Caco-2 (cell line): ENCODE data around the gene PANX3. TPM values are rescaled to one million over a fixed set of nuclear protein-coding genes. Genes with fewer than 3 reads are reported as not detected.
"Not testable (repeated sequence)": the region's sequence is repeated elsewhere in the genome, so short reads cannot be mapped to it uniquely, and the experiment has no call there.

Source experiments
- BruUV-seq: library from RNA; stranded (reverse); fragments of 400-500 nt; replicated peaks from 2 replicates; lab custom pipeline; 2021; lab: Mats Ljungman, UMichigan
- CTCF ChIA-PET: fragments of 300-600 bp; sonication (Branson Sonifier 250); formaldehyde crosslinking; loops from one replicate; lab custom pipeline; 2022; ENCODE audit warnings: antibody characterized with exemption; lab: Charles Lee
- POLR2A ChIA-PET: fragments of 300-600 bp; sonication (Branson Sonifier 250); formaldehyde crosslinking; loops from one replicate; lab custom pipeline; 2022; ENCODE audit warnings: antibody characterized with exemption; lab: Charles Lee
- DNase-seq, 2 experiments: peaks; one replicate each; pipeline versions ENCODE4 v3.0.0 to v3.0.0-alpha.2; 2020 to 2022
- H3K27me3 ChIP-seq: replicated peaks from 2 replicates; pipeline ENCODE4 v1.6.0; 2011; ENCODE audit warnings: low read length; ENCODE audit not compliant: control insufficient read depth, insufficient read depth
- H3K36me3 ChIP-seq: 2 replicates; pipeline ENCODE4 v1.5.1; 2011; ENCODE audit warnings: low read length; ENCODE audit not compliant: control insufficient read depth, insufficient read depth
- H3K4me1 ChIP-seq: fragments of 250-450 bp; sonication (Bioruptor Pico); 2 replicates; pipeline ENCODE4 v1.5.1; 2020; ENCODE audit warnings: mild to moderate bottlenecking
- H3K4me3 ChIP-seq: 2 replicates; pipeline ENCODE4 v1.5.1; 2011; ENCODE audit warnings: low read depth, mild to moderate bottlenecking, control low read depth, low read length
- H3K9me3 ChIP-seq: fragments of 250-450 bp; sonication (Bioruptor Pico); 2 replicates; pipeline ENCODE4 v1.5.1; 2020; ENCODE audit warnings: mild to moderate bottlenecking, moderate library complexity
- H3K27ac Mint-ChIP-seq: one replicate; pipeline ENCODE4 v1.8.0; 2022; ENCODE audit warnings: mixed read lengths; ENCODE audit not compliant: unreplicated experiment
- H3K27me3 Mint-ChIP-seq: one replicate; pipeline ENCODE4 v1.8.0; 2022; ENCODE audit warnings: mixed read lengths; ENCODE audit not compliant: insufficient read depth, unreplicated experiment
- H3K36me3 Mint-ChIP-seq: one replicate; pipeline ENCODE4 v1.8.0; 2022; ENCODE audit warnings: mild to moderate bottlenecking, mixed read lengths; ENCODE audit not compliant: insufficient read depth, unreplicated experiment
- H3K4me1 Mint-ChIP-seq: one replicate; pipeline ENCODE4 v1.8.0; 2022; ENCODE audit warnings: low read depth, mixed read lengths; ENCODE audit not compliant: unreplicated experiment
- H3K4me3 Mint-ChIP-seq: one replicate; pipeline ENCODE4 v1.8.0; 2022; ENCODE audit warnings: mild to moderate bottlenecking, moderate library complexity, mixed read lengths; ENCODE audit not compliant: unreplicated experiment
- H3K9me3 Mint-ChIP-seq: one replicate; pipeline ENCODE4 v1.8.0; 2022; ENCODE audit warnings: mixed read lengths; ENCODE audit not compliant: unreplicated experiment
- intact Hi-C: fragments of 100-400 bp; cut with micrococcal nuclease; formaldehyde crosslinking; loops from one replicate; pipeline ENCODE4 v1.10.0; 2022; ENCODE audit not compliant: unreplicated experiment
- total RNA-seq: library from RNA; stranded (reverse); gene quantifications from 2 replicates; pipeline ENCODE4 v1.2.3, GENCODE V29; 2022
- TF ChIP-seq, protein P1 (sequence below), 2 experiments: fragments of 200-600 bp in 1 of 2; IDR thresholded peaks; 1 replicate in 1 of 2; 2 replicates in 1 of 2; pipeline versions ENCODE4 v1.5.1 to v1.8.0; 2011 to 2022; ENCODE audit warnings: antibody characterized with exemption in 1 of 2, control low read depth in 1 of 2, inconsistent platforms in 1 of 2, low read depth in 1 of 2, low read length in 1 of 2, mild to moderate bottlenecking in 1 of 2, moderate library complexity in 1 of 2; ENCODE audit not compliant: insufficient read depth in 1 of 2, severe bottlenecking in 1 of 2, unreplicated experiment in 1 of 2

Gene PANX3
- total RNA-seq, 1 experiment from 2014 or later: not detected

DNA sequence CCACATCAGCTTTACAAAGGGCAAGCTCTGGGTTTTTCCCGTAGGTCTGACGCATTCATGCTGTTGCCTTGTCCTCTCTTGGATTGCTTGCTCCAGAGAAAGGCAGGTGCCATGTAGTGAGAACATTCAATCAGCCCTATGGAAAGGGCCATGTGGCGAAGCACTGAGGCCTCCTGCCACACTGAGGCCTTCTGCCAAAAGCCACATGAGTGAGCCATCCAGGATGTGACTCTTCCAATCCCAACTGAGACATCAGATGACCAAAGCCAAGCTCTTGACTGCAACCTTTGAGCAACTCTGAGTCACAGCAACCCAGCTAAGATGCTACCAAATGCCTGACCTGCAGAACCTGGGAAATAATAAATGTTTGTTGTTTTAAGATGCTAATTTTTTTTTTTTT, 9.0 kb upstream of the PANX3 start:
- H3K27me3 Mint-ChIP-seq: peaks cover 15% of the 10 kb centered on the region
- no peak overlapping the region for H3K27ac Mint-ChIP-seq
- peaks cover 7% of the 10 kb centered on the region for H3K4me1 Mint-ChIP-seq
- no peak overlapping the region for H3K4me3 ChIP-seq
- no peaks in the 10 kb centered on the region for H3K4me1 ChIP-seq
- H3K9me3 Mint-ChIP-seq: no peaks in the 10 kb centered on the region
- no peak for DNase-seq
- H3K9me3 ChIP-seq: peaks cover 2% of the 10 kb centered on the region; the same call in 1 of the 2 replicates
- H3K4me3 Mint-ChIP-seq: no peak overlapping the region
- ChIA-PET CTCF (no interaction called here), POLR2A (no interaction called here)
- H3K27me3 ChIP-seq: no peaks in the 10 kb centered on the region
- H3K36me3 Mint-ChIP-seq: no peaks in the 10 kb centered on the region
- intact Hi-C loops: no loop called here
- H3K36me3 ChIP-seq: no peaks in the 10 kb centered on the region
- TF ChIP-seq, protein P1, sequence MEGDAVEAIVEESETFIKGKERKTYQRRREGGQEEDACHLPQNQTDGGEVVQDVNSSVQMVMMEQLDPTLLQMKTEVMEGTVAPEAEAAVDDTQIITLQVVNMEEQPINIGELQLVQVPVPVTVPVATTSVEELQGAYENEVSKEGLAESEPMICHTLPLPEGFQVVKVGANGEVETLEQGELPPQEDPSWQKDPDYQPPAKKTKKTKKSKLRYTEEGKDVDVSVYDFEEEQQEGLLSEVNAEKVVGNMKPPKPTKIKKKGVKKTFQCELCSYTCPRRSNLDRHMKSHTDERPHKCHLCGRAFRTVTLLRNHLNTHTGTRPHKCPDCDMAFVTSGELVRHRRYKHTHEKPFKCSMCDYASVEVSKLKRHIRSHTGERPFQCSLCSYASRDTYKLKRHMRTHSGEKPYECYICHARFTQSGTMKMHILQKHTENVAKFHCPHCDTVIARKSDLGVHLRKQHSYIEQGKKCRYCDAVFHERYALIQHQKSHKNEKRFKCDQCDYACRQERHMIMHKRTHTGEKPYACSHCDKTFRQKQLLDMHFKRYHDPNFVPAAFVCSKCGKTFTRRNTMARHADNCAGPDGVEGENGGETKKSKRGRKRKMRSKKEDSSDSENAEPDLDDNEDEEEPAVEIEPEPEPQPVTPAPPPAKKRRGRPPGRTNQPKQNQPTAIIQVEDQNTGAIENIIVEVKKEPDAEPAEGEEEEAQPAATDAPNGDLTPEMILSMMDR (IDR thresholded peaks at IDR 0.05; ENCODE audit: insufficient read depth in 1 of 2, low read depth in 1 of 2, low read length in 1 of 2, severe bottlenecking in 1 of 2, unreplicated experiment in 1 of 2): no peak
- no TSS peak for BruUV-seq

DNA sequence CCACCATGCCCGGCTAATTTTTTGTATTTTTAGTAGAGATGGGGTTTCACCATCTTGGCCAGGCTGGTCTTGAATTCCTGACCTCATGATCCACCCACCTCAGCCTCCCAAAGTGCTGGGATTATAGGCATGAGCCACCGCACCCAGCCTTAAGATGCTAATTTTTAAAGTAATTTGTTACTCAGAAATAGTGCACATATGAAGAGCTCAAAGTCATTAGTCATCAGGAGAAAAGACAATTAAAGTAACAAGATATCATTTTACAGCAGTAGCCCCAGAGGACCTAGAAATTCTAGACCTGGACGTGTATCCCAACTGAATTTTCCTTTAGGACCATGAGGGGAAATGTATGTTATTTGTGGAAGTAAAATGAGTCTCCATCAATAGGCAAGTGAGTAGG, 8.5 kb upstream of the PANX3 start:
- DNase-seq, CTCF ChIA-PET, H3K36me3 Mint-ChIP-seq, BruUV-seq, H3K4me1 ChIP-seq, H3K4me3 ChIP-seq, H3K9me3 ChIP-seq, H3K4me3 Mint-ChIP-seq, POLR2A ChIA-PET, H3K27ac Mint-ChIP-seq, H3K9me3 Mint-ChIP-seq, intact Hi-C loops, H3K4me1 Mint-ChIP-seq, H3K36me3 ChIP-seq, H3K27me3 ChIP-seq: not testable (repeated sequence)
- peaks cover 15% of the 10 kb centered on the region for H3K27me3 Mint-ChIP-seq

- DNase-seq: no peak
- peaks cover 12% of the 10 kb centered on the region for H3K27me3 Mint-ChIP-seq
- no peaks in the 10 kb centered on the region for H3K36me3 Mint-ChIP-seq
- peaks cover 7% of the 10 kb centered on the region for H3K4me1 Mint-ChIP-seq
- H3K4me3 Mint-ChIP-seq: no peak overlapping the region
- H3K27ac Mint-ChIP-seq: no peak overlapping the region
- ChIA-PET CTCF (no interaction called here), POLR2A (interaction anchor here (0.6 kb wide), 1 partner anchor 12 kb away, joined by 3 read pairs; no protein-coding TSS in a partner anchor)
- no TSS peak for BruUV-seq
- Histone ChIP-seq H3K4me1 (no peaks in the 10 kb centered on the region), H3K9me3 (peaks cover 2% of the 10 kb centered on the region; the same call in 1 of the 2 replicates), H3K4me3 (no peak overlapping the region), H3K36me3 (no peaks in the 10 kb centered on the region), H3K27me3 (no peaks in the 10 kb centered on the region)
- TF ChIP-seq, protein P1 (IDR thresholded peaks at IDR 0.05; ENCODE audit: insufficient read depth in 1 of 2, low read depth in 1 of 2, low read length in 1 of 2, severe bottlenecking in 1 of 2, unreplicated experiment in 1 of 2): no peak
- H3K9me3 Mint-ChIP-seq: no peaks in the 10 kb centered on the region
- intact Hi-C loops: no loop called here
Measured at GRCh38 chr11:124605719-124606118, 5.5 kb upstream of the PANX3 start.

GRCh38 chr11:124608147-124608546, 3.1 kb upstream of the PANX3 start:
- Mint-ChIP-seq H3K27ac (no peak overlapping the region), H3K36me3 (no peaks in the 10 kb centered on the region), H3K4me1 (peaks cover 7% of the 10 kb centered on the region), H3K27me3 (peaks cover 7% of the 10 kb centered on the region), H3K9me3 (no peaks in the 10 kb centered on the region), H3K4me3 (no peak overlapping the region)
- intact Hi-C loops: no loop called here
- H3K27me3 ChIP-seq: no peaks in the 10 kb centered on the region
- TF ChIP-seq, protein P1 (IDR thresholded peaks at IDR 0.05; ENCODE audit: insufficient read depth in 1 of 2, low read depth in 1 of 2, low read length in 1 of 2, severe bottlenecking in 1 of 2, unreplicated experiment in 1 of 2): no peak
- no peaks in the 10 kb centered on the region for H3K36me3 ChIP-seq
- POLR2A ChIA-PET: no interaction called here
- BruUV-seq: no TSS peak
- no peak for DNase-seq
- H3K4me1 ChIP-seq: no peaks in the 10 kb centered on the region
- H3K4me3 ChIP-seq: no peak overlapping the region
- CTCF ChIA-PET: no interaction called here
- peaks cover 2% of the 10 kb centered on the region; the same call in 1 of the 2 replicates for H3K9me3 ChIP-seq
